HCT116 (cell line): ENCODE results near the gene PTN.

Experiments used
- ATF3 ChIP-seq: IDR thresholded peaks from 2 replicates; pipeline ENCODE4 v1.6.1; 2012
- CEBPB ChIP-seq: IDR thresholded peaks from 2 replicates; pipeline ENCODE4 v1.6.1; 2012; ENCODE audit warnings: low read depth
- CTCF ChIP-seq, 3 experiments: fragments of 200-600 bp in 1 of 3; sonication (generic) in 1 of 3; IDR thresholded peaks in 2 of 3; conservative IDR thresholded peaks in 1 of 3; 2 replicates each; pipeline ENCODE4 v1.5.1; 2012 to 2017; ENCODE audit warnings: low read depth in 2 of 3, low read length in 2 of 3, antibody characterized with exemption in 1 of 3, borderline replicate concordance in 1 of 3, control low read depth in 1 of 3, mild to moderate bottlenecking in 1 of 3, mixed read lengths in 1 of 3, mixed run types in 1 of 3, moderate library complexity in 1 of 3; ENCODE audit not compliant: insufficient read depth in 1 of 3
- EGR1 ChIP-seq: IDR thresholded peaks from 2 replicates; pipeline ENCODE4 v1.6.1; 2012; ENCODE audit warnings: low read depth
- EZH2 ChIP-seq: fragments of 200-600 bp; sonication (generic); IDR thresholded peaks from 2 replicates; pipeline ENCODE4 v1.6.1; 2017; ENCODE audit warnings: antibody characterized with exemption, mixed run types
- EZH2phosphoT487 ChIP-seq: fragments of 200-600 bp; IDR thresholded peaks from 2 replicates; pipeline ENCODE4 v1.6.1; 2018; ENCODE audit warnings: antibody characterized with exemption, borderline replicate concordance
- JUND ChIP-seq: IDR thresholded peaks from 2 replicates; pipeline ENCODE4 v1.6.1; 2012
- MAX ChIP-seq: IDR thresholded peaks from 2 replicates; pipeline ENCODE4 v1.6.1; 2012
- POLR2A ChIP-seq: IDR thresholded peaks from 2 replicates; pipeline ENCODE4 v1.7.0; 2011; ENCODE audit warnings: borderline replicate concordance; ENCODE audit not compliant: insufficient read depth, insufficient read length; ENCODE audit errors: extremely low read depth
- POLR2AphosphoS5 ChIP-seq: IDR thresholded peaks from 2 replicates; pipeline ENCODE4 v1.6.1; 2011; ENCODE audit warnings: mild to moderate bottlenecking, low read depth, low read length, moderate library complexity

GRCh38 chr7:137195996-137196395 is 147.5 kb downstream of the PTN start:
- TF ChIP-seq EGR1 (no peak), CTCF (IDR thresholded peaks at IDR 0.05 in 2 of 3, conservative IDR thresholded peaks at IDR 0.05 in 1 of 3; ENCODE audit: borderline replicate concordance in 1 of 3, insufficient read depth in 1 of 3, low read depth in 2 of 3, low read length in 2 of 3) (no peak), POLR2A (no peak), ATF3 (no peak), CEBPB (no peak), EZH2 (no peak), MAX (no peak), JUND (no peak), POLR2AphosphoS5 (no peak), EZH2phosphoT487 (no peak)
